GM23338 (cell line): Measurements from ENCODE around the gene SERPINB10. TPM values are rescaled to one million over a fixed set of nuclear protein-coding genes. Genes with fewer than 3 reads are reported as not detected.

Experiments
- ATAC-seq: fragments of 200-7000 bp; cut with Tn5 transposase; 3 replicates; pipeline ENCODE4 v1.9.1; 2020
- DNase-seq: peaks from one replicate; pipeline ENCODE4 v3.0.0-alpha.2; 2015; ENCODE audit warnings: low spot score
- H2AFZ ChIP-seq: fragments of 200-600 bp; sonication (generic); 2 replicates; pipeline ENCODE4 v1.8.0; 2016; ENCODE audit warnings: antibody characterized with exemption, mild to moderate bottlenecking, moderate library complexity
- H3F3A ChIP-seq: fragments of 200-600 bp; sonication (generic); replicated peaks from 2 replicates; pipeline ENCODE4 v1.8.0; 2017; ENCODE audit warnings: antibody characterized with exemption, mixed run types, low read depth
- H3K27ac ChIP-seq: fragments of 200-600 bp; sonication (generic); 2 replicates; pipeline ENCODE4 v1.6.1; 2016; ENCODE audit warnings: low read depth
- H3K27me3 ChIP-seq: fragments of 200-600 bp; sonication (generic); 2 replicates; pipeline ENCODE4 v1.8.0; 2016; ENCODE audit warnings: mild to moderate bottlenecking, mixed run types, moderate library complexity; ENCODE audit not compliant: insufficient read depth
- H3K36me3 ChIP-seq: fragments of 200-600 bp; sonication (generic); 2 replicates; pipeline ENCODE4 v1.8.0; 2016; ENCODE audit warnings: mild to moderate bottlenecking; ENCODE audit not compliant: insufficient read depth
- H3K4me1 ChIP-seq: fragments of 200-600 bp; sonication (generic); 2 replicates; pipeline ENCODE4 v1.8.0; 2016; ENCODE audit warnings: mild to moderate bottlenecking, moderate library complexity; ENCODE audit not compliant: insufficient read depth
- H3K4me2 ChIP-seq: fragments of 200-600 bp; sonication (generic); 2 replicates; pipeline ENCODE4 v1.7.1; 2017; ENCODE audit warnings: mixed run types
- H3K4me3 ChIP-seq: fragments of 200-600 bp; sonication (generic); 2 replicates; pipeline ENCODE4 v1.6.1; 2016; ENCODE audit warnings: mixed run types
- H3K79me2 ChIP-seq: fragments of 200-600 bp; sonication (generic); replicated peaks from 2 replicates; pipeline ENCODE4 v1.8.0; 2017; ENCODE audit warnings: mild to moderate bottlenecking; ENCODE audit not compliant: insufficient read depth
- H3K9me2 ChIP-seq: fragments of 200-600 bp; sonication (generic); 2 replicates; pipeline ENCODE4 v1.8.0; 2017; ENCODE audit not compliant: insufficient read depth
- H4K20me1 ChIP-seq: fragments of 200-600 bp; sonication (generic); replicated peaks from 2 replicates; pipeline ENCODE4 v1.8.0; 2017; ENCODE audit warnings: mild to moderate bottlenecking; ENCODE audit not compliant: insufficient read depth
- H3K27ac Mint-ChIP-seq: 2 replicates; pipeline ENCODE4 v1.8.0; 2020; ENCODE audit warnings: inconsistent platforms, mild to moderate bottlenecking, moderate library complexity, mixed read lengths
- H3K27me3 Mint-ChIP-seq: 3 replicates; pipeline ENCODE4 v1.8.0; 2022; ENCODE audit warnings: low read depth, mild to moderate bottlenecking, moderate library complexity, mixed read lengths, inconsistent platforms; ENCODE audit not compliant: insufficient read depth, poor library complexity
- H3K36me3 Mint-ChIP-seq: 3 replicates; pipeline ENCODE4 v1.8.0; 2021; ENCODE audit warnings: low read depth, mild to moderate bottlenecking, inconsistent platforms, moderate library complexity, mixed read lengths
- H3K4me1 Mint-ChIP-seq: 3 replicates; pipeline ENCODE4 v1.8.0; 2020; ENCODE audit warnings: mild to moderate bottlenecking, inconsistent platforms, mixed read lengths
- H3K4me3 Mint-ChIP-seq: 3 replicates; pipeline ENCODE4 v1.8.0; 2021; ENCODE audit warnings: moderate library complexity, mild to moderate bottlenecking, inconsistent platforms, mixed read lengths
- H3K9me3 Mint-ChIP-seq: 3 replicates; pipeline ENCODE4 v1.8.0; 2020; ENCODE audit warnings: moderate library complexity, mild to moderate bottlenecking, inconsistent platforms, mixed read lengths
- ETS1 ChIP-seq: IDR thresholded peaks from 2 replicates; pipeline ENCODE4 v1.6.1; 2016; ENCODE audit warnings: antibody characterized with exemption
- NANOG ChIP-seq: IDR thresholded peaks from 2 replicates; pipeline ENCODE4 v1.6.1; 2016; ENCODE audit warnings: antibody characterized with exemption, borderline replicate concordance
- STAT1 ChIP-seq: IDR thresholded peaks from one replicate; pipeline ENCODE4 v1.6.1; 2016; ENCODE audit warnings: antibody characterized with exemption; ENCODE audit not compliant: unreplicated experiment
- ZNF462 ChIP-seq: fragments of 250-450 bp; sonication (Bioruptor Pico); IDR thresholded peaks from 2 replicates; pipeline ENCODE4 v1.5.0; 2020; ENCODE audit warnings: mild to moderate bottlenecking, moderate library complexity
- polyA plus RNA-seq: library from polyadenylated mRNA; unstranded; fragments of >200 nt; fragmentation: Nextera tagmentation; extraction: Ambion mirVana; gene quantifications from 2 replicates; pipeline ENCODE4 v1.2.1, GENCODE V29; 2016
- total RNA-seq: library from RNA; depleted of rRNA; stranded (reverse); fragments of >200 nt; shearing (Covaris generic); gene quantifications from 2 replicates; pipeline ENCODE4 v1.2.3, GENCODE V29; 2014
- TF ChIP-seq, protein P1 (sequence below), 2 experiments: fragments of 200-600 bp in 1 of 2; sonication (generic) in 1 of 2; conservative IDR thresholded peaks; 2 replicates each; pipeline versions ENCODE4 v1.5.1 to v1.6.1; 2016 to 2017; ENCODE audit warnings: antibody characterized with exemption in 2 of 2, low read depth in 2 of 2, mild to moderate bottlenecking in 2 of 2, moderate library complexity in 1 of 2

SERPINB10 gene
- total and polyA plus RNA-seq, 2 experiments from 2014 or later, result not detected

DNA sequence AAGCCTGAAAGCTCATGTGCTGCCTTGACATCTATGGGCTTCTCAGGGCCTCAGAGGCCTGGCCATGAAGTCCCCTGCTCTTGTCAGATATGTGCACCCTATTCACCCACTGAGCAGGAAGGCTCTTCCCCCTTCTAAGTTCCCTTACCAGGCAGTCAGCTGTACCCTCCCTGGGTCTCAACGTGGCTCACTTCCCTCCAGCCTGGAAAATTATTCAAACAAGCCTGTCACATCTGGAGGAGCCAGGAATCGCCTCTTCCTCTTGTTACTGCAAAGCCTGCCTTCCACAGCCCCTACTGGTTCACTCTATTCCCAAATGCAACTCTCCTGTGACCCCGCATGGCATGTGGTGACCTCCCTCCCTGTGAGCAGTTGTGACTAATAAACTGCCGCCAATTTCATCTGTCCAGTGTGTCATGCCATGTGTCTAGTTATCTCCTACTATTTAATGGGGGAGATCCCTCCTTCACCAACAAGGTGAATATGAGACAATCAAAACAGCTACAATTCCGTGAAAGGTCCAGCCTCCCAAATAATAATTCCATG is 53.8 kb downstream of the SERPINB10 start:
- TF ChIP-seq, protein P1, sequence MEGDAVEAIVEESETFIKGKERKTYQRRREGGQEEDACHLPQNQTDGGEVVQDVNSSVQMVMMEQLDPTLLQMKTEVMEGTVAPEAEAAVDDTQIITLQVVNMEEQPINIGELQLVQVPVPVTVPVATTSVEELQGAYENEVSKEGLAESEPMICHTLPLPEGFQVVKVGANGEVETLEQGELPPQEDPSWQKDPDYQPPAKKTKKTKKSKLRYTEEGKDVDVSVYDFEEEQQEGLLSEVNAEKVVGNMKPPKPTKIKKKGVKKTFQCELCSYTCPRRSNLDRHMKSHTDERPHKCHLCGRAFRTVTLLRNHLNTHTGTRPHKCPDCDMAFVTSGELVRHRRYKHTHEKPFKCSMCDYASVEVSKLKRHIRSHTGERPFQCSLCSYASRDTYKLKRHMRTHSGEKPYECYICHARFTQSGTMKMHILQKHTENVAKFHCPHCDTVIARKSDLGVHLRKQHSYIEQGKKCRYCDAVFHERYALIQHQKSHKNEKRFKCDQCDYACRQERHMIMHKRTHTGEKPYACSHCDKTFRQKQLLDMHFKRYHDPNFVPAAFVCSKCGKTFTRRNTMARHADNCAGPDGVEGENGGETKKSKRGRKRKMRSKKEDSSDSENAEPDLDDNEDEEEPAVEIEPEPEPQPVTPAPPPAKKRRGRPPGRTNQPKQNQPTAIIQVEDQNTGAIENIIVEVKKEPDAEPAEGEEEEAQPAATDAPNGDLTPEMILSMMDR (conservative IDR thresholded peaks at IDR 0.05; ENCODE audit: low read depth in 2 of 2), result no peak
- TF ChIP-seq NANOG (no peak), STAT1 (no peak), ZNF462 (CRISPR knock-in tag) (no peak), ETS1 (no peak)
- H3K27ac ChIP-seq, result no peak overlapping the region
- no peak overlapping the region for H2AFZ ChIP-seq
- DNase-seq, result no peak
- no peak overlapping the region for H3K4me3 Mint-ChIP-seq
- no peaks in the 10 kb centered on the region for H3K9me3 Mint-ChIP-seq
- no peaks in the 10 kb centered on the region for H3K79me2 ChIP-seq
- no peaks in the 10 kb centered on the region for H3K36me3 ChIP-seq
- H3K4me2 ChIP-seq, result no peak overlapping the region
- H3K9me2 ChIP-seq, result no peaks in the 10 kb centered on the region
- peaks cover 10% of the 10 kb centered on the region; the same call in 1 of the 2 replicates for H3K27me3 ChIP-seq
- H3K4me3 ChIP-seq, result no peak overlapping the region
- H3K36me3 Mint-ChIP-seq, result no peaks in the 10 kb centered on the region; the same call in 2 of the 3 replicates
- no peaks in the 10 kb centered on the region for H3F3A ChIP-seq
- H4K20me1 ChIP-seq, result no peaks in the 10 kb centered on the region
- H3K4me1 Mint-ChIP-seq, result no peaks in the 10 kb centered on the region
- ATAC-seq, result no peak
- H3K4me1 ChIP-seq, result no peaks in the 10 kb centered on the region
- peaks cover 4% of the 10 kb centered on the region for H3K27me3 Mint-ChIP-seq
- no peak overlapping the region for H3K27ac Mint-ChIP-seq
